T-helper 9 cell (primary cell): ENCODE measurements around the gene PLA1A.
"Not testable (repeated sequence)": the region's sequence is repeated elsewhere in the genome, so short reads cannot be mapped to it uniquely, and the experiment has no call there.

Source experiments
- DNase-seq: peaks from one replicate; pipeline ENCODE4 v3.0.0-alpha.2; 2020

The PLA1A gene

DNA sequence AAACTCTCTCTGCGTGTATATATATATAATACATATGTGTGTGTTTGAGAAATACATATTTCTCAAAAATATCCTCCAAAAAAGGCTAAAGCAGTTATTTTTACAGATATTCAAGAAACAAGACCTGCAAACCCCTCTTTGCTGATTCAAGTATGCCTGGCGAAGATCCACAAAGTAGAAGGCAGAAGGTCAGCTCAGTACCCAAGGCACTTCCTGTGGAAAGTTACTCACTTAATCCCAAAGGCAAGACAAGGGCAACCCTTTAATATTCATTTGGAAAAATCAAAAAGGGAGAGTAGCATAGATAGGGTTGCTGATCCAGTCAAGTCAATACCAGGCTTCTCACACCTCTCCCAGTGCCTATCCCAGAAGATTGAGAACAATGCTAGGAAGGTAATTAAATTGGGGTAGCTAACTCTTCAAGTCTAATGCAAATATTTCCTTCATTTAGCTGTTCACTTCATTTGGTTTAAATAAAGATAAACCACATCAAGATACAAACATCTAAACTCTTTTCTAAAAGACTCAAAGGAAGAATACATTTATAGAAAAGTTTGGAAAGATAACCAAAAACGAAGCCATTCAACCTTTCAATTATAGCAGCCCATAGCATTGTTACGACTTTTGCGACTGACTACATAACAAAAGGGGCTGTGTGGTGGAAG is 72.4 kb downstream of the PLA1A start:
- DNase-seq = no peak

DNA sequence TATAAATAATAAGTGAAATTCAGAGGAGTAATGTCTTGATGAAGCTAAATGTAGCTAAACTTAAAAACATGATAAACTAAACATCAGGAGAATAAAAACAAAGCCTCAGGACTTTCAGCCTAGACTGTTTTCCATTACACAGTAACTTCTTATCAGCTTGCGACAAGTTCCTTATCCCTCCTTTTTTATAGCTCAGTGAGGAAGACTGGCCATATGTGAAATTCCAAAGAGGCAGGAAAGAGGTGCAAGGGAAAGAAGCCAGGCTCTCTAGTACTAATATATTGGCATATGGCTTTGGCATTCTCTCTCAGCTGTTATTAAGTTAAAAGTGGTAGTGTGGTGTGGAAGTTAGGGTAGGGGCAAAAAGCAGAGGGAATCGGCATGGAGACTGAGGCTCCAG is 75.1 kb downstream of the PLA1A start:
- DNase-seq = no peak

DNA sequence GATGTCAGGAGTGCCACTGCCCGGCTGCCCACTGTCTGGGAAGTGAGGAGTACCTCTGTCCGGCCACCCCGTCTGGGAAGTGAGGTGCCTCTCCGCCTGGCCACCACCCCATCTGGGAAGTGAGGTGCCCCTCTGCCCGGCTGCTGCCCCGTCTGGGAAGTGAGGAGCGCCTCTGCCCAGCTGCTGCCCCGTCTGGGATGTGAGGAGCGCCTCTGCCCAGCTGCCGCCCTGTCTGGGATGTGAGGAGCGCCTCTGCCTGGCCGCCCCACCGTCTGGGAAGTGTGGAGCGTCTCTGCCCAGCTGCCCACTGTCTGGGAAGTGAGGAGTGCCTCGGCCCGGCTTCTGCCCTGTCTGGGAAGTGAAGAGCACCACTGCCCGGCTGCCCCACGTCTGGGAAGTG is 76.2 kb downstream of the PLA1A start:
- DNase-seq = no peak

DNA sequence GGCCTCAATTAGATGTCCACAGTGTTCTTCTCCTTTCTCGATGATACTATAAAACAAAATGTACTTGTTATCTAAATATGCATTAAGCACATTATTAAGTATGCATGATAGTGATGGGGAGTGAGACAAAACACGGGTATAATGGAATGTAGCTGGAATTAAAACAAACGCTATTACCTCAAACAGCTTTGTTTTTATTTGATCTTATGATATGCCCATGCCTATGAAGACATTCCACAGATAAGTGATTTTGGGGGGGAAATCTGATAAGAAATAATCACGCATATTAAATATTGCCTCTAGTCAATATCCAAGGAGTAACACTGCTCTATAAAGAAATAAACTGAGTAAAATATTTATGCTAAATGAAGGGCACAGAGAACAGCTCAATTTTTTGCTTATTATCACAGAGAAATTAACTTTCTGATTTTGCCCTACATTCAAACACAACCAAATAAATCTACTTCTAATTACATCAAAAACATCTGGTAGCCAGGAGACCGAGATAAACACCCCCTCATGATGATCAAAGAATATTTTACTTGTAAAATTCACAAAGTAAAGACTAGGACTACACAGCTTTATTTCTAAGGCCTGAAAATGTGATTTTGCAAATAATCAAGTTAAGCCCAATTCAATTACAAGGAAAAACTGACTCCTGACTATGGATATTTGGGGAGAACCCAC is 77.6 kb downstream of the PLA1A start:
- DNase-seq = no peak

DNA sequence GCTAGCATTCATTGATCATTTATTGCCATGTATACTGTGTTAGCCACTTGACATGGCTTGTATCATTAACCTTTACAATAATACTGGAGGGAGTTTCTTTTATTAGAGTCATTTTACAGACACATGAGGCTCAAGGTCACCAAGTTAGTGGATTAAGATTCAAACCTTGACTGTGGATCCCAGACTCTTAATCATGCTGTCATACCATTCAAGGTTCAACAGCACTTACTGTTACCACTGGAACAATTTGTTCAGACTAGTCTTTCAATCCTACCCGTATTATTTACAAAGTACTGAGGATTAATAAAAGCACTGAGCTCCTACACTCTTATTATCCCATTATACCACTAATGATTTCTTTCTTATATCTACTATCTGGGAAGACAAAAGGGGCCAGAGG is 78.3 kb downstream of the PLA1A start:
- DNase-seq = no peak

DNA sequence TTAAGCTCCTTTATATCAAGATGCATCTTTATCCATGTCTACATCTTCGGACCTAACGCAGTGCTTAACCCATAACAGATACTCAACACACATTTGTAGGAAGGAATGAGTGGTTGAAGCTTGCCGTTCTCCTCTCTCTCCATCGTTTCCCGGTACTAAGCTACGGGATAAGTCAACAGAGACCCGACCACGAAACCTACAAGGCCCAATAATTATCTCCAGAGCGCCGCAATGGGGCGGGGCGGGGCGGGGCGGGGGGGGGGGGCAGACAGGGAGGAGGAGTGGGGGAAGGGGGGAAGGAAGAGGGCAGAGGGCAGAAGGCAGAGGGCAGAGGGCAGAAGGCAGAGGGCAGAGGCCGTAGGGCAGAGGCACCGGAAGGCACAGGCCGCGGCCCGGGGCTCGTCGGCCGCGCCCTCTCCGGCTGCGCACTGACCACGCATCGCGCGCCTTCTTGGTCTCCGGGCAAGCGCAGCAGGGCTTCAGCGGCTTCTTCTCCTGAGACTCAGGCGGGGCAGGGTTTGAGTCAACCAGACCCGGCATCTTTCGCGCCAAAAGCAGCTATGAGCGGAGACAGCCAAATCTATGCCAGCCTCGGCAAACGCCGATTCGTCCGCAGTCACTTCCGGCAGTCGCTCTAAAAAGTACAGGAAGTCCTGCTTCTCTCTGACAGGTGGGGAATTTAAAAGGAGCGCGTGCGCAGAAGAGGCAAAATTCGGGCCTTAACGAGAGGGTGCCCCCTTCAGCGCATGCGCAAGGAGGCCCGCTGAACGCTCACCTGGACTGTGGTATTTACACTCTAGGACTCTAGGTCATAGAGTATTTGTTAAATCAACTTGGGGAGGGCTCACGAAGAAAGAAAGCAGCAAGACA is 79.3 kb downstream of the PLA1A start, which contains the start of gene COX17:
TSS of gene COX17 (minus strand) at position 636 of the 870 bp plus-strand sequence. CDS start at position 540, 96 bp downstream.
- peak; percentile 89 for DNase-seq

DNA sequence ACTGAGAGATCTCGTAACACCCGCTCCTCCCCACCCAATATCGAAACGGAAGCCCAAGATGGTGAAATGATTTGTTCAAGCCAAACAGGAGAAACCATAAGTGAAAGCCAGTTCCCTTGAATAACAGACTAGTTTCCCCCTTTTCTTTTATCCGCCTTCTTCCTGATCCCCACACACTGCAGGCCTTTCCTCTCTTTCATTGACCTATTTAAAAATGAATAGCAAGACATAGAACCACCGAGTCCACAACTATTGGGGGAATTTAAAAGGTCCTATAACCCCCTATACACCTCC is 79.9 kb downstream of the PLA1A start:
- no peak for DNase-seq

DNA sequence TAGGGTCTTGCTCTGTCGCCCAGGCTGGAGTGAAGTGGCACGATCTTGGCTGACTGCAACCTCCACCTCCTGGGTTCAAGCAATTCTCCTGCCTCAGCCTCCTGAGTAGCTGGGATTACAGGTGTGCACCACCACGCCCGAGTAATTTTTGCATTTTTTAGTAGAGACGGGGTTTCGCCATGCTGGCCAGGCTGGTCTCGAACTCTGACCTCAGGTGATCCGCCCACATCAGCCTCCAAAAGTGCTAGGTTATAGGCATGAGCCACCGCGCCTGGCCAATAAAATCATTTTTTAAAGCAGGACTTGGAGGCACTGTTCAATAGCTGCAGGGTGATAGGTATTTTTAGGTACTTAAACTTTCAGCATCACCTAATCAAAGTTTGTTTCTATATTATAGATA is 80.5 kb downstream of the PLA1A start:
- not testable (repeated sequence) for DNase-seq
